ENCODE data around the gene AVEN. TPM values are rescaled to one million over a fixed set of nuclear protein-coding genes. Genes with fewer than 3 reads are reported as not detected.
A peak's percentile ranks its signal among the peaks of the same experiment; 100 is the strongest.

AVEN gene
- 32.0 and 51.3 TPM in 2 replicates for total RNA-seq

GRCh38 chr15:34038871-34039789 is at the start of gene AVEN:
AVEN (minus strand) TSS chr15:34039204; CDS start chr15:34039046, 158 bp downstream.
- DNase-seq (ENCODE audit: low read depth) (peak; percentile 45), FAIRE-seq (no peak)
- H3K27me3 ChIP-seq (ENCODE audit: control insufficient read depth, insufficient read depth, low read length) = no peaks in the 10 kb centered on the region
- no peak for TF ChIP-seq CTCF (IDR thresholded peaks at IDR 0.05; ENCODE audit: insufficient read depth, low read length, severe bottlenecking)
- no peaks in the 10 kb centered on the region for H3K36me3 ChIP-seq (ENCODE audit: control insufficient read depth, insufficient read depth, low read length)
- H3K4me3 ChIP-seq (ENCODE audit: low read depth, low read length) = peak within 1 kb of the TSS; percentile 97

GRCh38 chr15:34085746-34086145 is 46.7 kb upstream of the AVEN start:
- DNase-seq (ENCODE audit: low read depth) (no peak), FAIRE-seq (no peak)
- no peak overlapping the region for H3K4me3 ChIP-seq (ENCODE audit: low read depth, low read length)
- no peak for TF ChIP-seq CTCF (IDR thresholded peaks at IDR 0.05; ENCODE audit: insufficient read depth, low read length, severe bottlenecking)
- no peaks in the 10 kb centered on the region for H3K27me3 ChIP-seq (ENCODE audit: control insufficient read depth, insufficient read depth, low read length)
- H3K36me3 ChIP-seq (ENCODE audit: control insufficient read depth, insufficient read depth, low read length) = no peaks in the 10 kb centered on the region

- no peaks in the 10 kb centered on the region for H3K27me3 ChIP-seq (ENCODE audit: control insufficient read depth, insufficient read depth, low read length)
- DNase-seq (ENCODE audit: low read depth) (no peak), FAIRE-seq (no peak)
- H3K36me3 ChIP-seq (ENCODE audit: control insufficient read depth, insufficient read depth, low read length) = no peaks in the 10 kb centered on the region
- no peak overlapping the region for H3K4me3 ChIP-seq (ENCODE audit: low read depth, low read length)
- TF ChIP-seq CTCF (IDR thresholded peaks at IDR 0.05; ENCODE audit: insufficient read depth, low read length, severe bottlenecking) = no peak
These were observed 45.1 kb upstream of the AVEN start for GRCh38 chr15:34084086-34084485.

- TF ChIP-seq CTCF (IDR thresholded peaks at IDR 0.05; ENCODE audit: insufficient read depth, low read length, severe bottlenecking) = no peak
- no peaks in the 10 kb centered on the region for H3K36me3 ChIP-seq (ENCODE audit: control insufficient read depth, insufficient read depth, low read length)
- no peak for FAIRE-seq
- no peak overlapping the region for H3K4me3 ChIP-seq (ENCODE audit: low read depth, low read length)
- H3K27me3 ChIP-seq (ENCODE audit: control insufficient read depth, insufficient read depth, low read length) = no peaks in the 10 kb centered on the region
- no peak for DNase-seq (ENCODE audit: low read depth)
These were observed 40.9 kb upstream of the AVEN start for GRCh38 chr15:34079904-34080303.

- no peak for FAIRE-seq
- no peaks in the 10 kb centered on the region for H3K27me3 ChIP-seq (ENCODE audit: control insufficient read depth, insufficient read depth, low read length)
- no peaks in the 10 kb centered on the region for H3K36me3 ChIP-seq (ENCODE audit: control insufficient read depth, insufficient read depth, low read length)
- DNase-seq (ENCODE audit: low read depth) = no peak
- TF ChIP-seq CTCF (IDR thresholded peaks at IDR 0.05; ENCODE audit: insufficient read depth, low read length, severe bottlenecking) = no peak
- H3K4me3 ChIP-seq (ENCODE audit: low read depth, low read length) = no peak overlapping the region
These were observed 39.9 kb upstream of the AVEN start for GRCh38 chr15:34078900-34079299.

Measured in bronchial epithelial cell (primary cell).